Germinal center (tissue), 1 donor: Measurements from ENCODE around the gene UNC93A.
"Not testable (repeated sequence)": the region's sequence is repeated elsewhere in the genome, so short reads cannot be mapped to it uniquely, and the experiment has no call there.

Experiments
- DNase-seq: peaks from one replicate; pipeline ENCODE4 v3.0.0; 2012; ENCODE audit warnings: mixed read lengths, low spot score

Gene UNC93A

GRCh38 chr6:167290786-167291622 is at the start of gene UNC93A:
UNC93A (plus strand) TSS chr6:167291315; CDS start chr6:167291490, 175 bp downstream.
- DNase-seq: no peak

GRCh38 chr6:167241321-167242134 is 49.6 kb upstream of the UNC93A start:
- not testable (repeated sequence) for DNase-seq

DNA sequence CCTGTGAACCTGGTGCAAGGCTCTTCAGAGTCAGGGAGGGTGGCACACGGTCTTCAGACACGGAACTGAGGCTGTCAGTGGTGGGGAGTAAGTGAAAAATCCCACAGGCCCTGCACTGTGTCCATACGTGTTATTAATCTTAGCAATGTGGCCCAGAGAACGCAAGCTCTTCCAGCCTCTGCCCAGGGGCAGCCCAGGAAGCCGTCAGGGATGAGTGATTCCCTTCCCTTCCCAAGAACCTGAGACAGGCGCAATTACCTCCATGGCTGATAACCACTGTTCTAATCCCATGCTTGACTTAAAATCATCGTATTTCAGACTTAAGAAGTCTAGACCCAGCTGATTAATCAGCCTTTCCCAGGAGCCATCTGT is 49.0 kb upstream of the UNC93A start:
- not testable (repeated sequence) for DNase-seq

- not testable (repeated sequence) for DNase-seq
Observed at GRCh38 chr6:167242511-167243051, 48.5 kb upstream of the UNC93A start.

- no peak for DNase-seq
Observed at GRCh38 chr6:167244064-167244960, 46.8 kb upstream of the UNC93A start.

- no peak for DNase-seq
Observed at GRCh38 chr6:167244991-167245390, 46.1 kb upstream of the UNC93A start.

DNA sequence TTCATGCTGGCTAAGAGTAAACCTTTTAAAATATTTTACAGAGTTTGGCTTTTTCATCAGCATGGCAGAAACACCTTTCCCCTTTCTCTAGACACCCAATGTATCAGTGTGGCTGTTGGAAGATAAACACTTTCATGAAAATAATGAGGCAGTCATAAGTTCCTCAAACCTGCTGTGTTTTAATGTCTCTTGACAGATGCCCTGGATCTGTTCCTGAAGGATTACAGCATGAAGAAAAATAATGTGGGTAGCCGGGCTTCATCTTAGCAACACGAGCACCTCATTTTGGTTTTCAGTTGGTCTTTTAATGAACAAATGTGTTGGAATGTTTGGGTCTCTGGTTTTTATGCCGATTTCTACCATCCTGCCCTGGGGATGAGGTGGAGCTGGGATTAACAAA is 45.5 kb upstream of the UNC93A start:
- no peak for DNase-seq

DNA sequence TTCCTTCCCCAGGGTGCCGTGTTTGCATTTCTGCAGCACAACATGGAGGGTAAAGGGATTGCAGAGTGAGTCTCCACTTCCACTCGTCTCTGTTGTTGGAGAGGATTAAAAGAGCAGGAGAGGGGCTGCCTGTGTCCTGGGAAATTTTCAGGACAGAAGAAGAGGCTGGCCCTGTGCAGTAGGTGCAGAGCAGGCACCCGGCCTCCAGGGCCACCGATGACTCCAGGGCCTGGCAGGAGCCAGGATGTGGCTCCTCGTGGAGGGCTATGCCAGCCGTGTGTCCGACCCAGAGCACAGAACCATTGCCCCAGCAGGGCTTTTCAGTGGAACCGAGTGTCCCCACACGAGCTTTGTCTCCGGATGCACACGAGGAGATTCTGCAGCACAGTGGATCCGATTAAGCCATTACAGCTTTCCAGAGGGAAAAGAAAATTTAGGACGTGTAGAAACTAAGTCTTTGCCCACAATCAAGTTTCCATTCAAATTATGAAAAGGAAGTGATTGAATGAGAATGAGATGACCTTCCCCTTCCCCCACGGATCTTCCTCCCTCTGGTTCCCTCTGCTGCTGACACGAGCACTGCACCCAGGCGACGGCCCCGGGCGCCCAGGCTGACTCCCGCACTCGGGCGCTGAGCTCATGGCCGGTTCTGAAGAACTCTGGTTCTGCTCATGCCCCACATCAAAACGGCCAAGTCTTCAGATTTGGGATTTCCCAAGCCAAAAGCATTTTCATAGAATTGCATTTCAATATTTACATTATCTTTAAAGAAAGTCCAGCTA is 43.1 kb upstream of the UNC93A start:
- no peak for DNase-seq

DNA sequence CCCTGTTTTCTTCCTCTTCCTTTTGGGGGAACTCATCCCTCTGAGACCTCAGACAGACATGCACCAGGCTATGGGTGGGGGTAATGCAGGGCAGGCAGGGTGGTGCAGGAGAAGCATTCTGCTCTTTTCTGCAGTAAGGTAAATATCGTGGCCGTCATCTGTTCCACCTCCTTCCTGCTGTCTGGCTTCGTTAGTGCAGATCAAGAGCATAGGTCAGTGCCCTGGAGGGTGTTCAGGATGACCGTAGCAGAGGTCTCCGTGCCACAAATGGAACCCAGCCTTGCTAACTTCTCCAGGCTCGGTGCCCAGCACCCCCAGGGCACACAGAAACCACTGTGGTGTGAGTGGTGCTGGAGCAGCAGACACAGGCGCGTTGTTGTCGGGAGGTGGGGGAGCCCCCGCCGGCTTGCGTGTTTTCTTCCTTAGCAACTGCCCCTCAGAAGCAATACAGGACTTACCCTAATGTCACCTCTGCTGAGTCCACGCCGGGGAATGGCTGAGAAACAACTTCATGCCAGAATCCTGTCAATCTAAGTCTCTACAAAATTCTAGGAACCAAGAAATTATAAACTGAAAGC is 42.1 kb upstream of the UNC93A start:
- DNase-seq: not testable (repeated sequence)

GRCh38 chr6:167252271-167252670 is 38.8 kb upstream of the UNC93A start:
- DNase-seq: no peak

- DNase-seq: no peak
Observed at GRCh38 chr6:167255918-167256553, 35.1 kb upstream of the UNC93A start.

GRCh38 chr6:167258646-167259045 is 32.5 kb upstream of the UNC93A start:
- DNase-seq: no peak

DNA sequence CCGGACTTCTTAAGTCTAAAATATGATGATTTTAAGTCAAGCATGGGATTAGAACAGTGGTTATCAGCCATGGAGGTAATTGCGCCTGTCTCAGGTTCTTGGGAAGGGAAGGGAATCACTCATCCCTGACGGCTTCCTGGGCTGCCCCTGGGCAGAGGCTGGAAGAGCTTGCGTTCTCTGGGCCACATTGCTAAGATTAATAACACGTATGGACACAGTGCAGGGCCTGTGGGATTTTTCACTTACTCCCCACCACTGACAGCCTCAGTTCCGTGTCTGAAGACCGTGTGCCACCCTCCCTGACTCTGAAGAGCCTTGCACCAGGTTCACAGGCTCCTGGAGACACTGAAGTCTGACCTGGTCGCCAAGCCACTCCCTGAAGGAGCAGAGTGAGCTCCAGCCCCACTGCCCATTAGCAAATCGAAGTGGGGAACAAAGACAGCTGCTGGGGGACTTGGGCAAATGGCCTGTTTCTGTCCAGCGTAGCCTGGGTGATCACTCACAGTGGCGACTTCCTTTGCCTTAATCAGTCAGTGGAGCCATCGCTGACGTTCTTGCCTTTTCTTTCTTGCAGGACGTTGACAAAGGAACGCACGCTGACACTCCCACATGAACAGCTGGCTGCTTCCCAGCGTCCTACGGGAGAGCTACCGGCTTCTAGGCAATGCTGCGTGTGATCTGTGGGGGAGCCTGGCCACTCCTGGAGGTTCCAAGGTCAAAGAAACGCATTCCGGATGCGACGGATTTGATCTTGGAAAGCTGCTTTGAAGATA is 24.9 kb upstream of the UNC93A start:
- DNase-seq: not testable (repeated sequence)

DNA sequence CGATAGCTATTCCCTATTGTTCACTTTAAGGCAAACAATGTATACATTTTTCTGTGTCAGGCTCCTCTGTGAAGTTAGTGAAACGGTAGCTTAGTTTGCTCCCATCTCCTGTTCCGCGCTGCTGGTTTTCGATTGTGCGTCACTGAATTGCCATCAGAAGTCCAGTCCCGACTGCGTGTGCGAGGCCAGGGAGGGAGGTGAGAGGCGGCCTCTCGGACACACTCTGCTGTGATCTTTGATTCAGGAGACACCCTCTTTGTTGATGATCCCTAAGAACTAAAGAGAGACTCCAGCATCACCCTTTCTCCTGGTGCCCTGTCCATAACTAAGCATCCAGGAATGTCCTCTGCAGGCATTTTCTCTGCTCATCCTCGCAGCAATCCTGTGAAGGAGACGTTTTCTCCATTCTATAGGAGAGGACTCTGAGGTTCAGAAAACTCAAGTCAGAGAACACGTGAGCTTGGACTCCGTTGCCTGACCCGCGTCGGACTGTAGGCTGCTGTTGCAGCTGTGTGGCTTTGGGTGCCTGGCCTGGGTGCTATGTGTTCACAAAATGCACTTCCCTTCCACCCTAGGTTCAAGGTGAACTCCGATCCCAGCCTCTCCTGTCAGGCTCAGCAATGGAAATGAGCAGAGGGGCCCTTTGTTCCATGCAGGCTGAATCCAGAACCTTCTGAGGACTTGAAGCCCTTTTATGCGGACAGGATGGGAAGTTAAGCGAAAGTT is 24.1 kb upstream of the UNC93A start:
- DNase-seq: no peak

DNA sequence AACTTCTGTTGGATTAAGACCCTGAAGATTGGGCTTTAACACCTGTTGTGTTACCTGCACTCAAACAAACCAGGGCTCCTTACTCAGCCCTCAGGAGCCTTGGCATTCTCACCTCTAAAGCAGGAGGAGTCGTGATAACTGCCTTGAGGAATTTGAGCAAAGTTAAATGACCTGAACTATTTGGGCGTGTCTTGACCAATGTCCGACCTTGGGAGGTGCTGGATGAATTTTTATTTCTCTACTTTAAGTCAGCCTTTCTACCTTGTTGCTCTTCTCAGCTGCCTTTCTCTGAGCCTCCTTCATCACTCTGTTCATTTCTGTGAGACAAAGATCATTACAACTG is 23.6 kb upstream of the UNC93A start:
- not testable (repeated sequence) for DNase-seq

- no peak for DNase-seq
Observed at GRCh38 chr6:167267921-167268401, 23.2 kb upstream of the UNC93A start.

- no peak for DNase-seq
Observed at GRCh38 chr6:167268683-167269280, 22.3 kb upstream of the UNC93A start.
